PC-9 (cell line): ENCODE results near the gene PTDSS2.

Source experiments
- CTCF ChIP-seq: fragments of 200-600 bp; sonication (generic); conservative IDR thresholded peaks from 2 replicates; pipeline ENCODE4 v1.6.1; 2017; ENCODE audit warnings: mixed run types, antibody characterized with exemption, mild to moderate bottlenecking, moderate library complexity
- EZH2 ChIP-seq: fragments of 200-600 bp; sonication (generic); IDR thresholded peaks from 2 replicates; pipeline ENCODE4 v1.8.0; 2017; ENCODE audit warnings: antibody characterized with exemption, low read depth

GRCh38 chr11:530960-531831 lies 81.1 kb downstream of the PTDSS2 start:
- TF ChIP-seq CTCF (no peak), EZH2 (no peak)
